Adrenal gland (tissue), 12 donors: Measurements from ENCODE around the gene SLC12A4. TPM values are rescaled to one million over a fixed set of nuclear protein-coding genes. Genes with fewer than 3 reads are reported as not detected.

Experiments
- DNase-seq, 7 donors: peaks; one replicate each; pipeline ENCODE4 v3.0.0-alpha.2; 2019 to 2020
- H3K27ac ChIP-seq, 5 donors: fragments of 200-600 bp; sonication (generic) in 4 of 5; 1 replicate in 3 of 5; 2 replicates in 2 of 5; pipeline versions ENCODE4 v1.5.1 to v1.8.0; 2016 to 2020; ENCODE audit warnings: mild to moderate bottlenecking in 1 of 5
- H3K27me3 ChIP-seq: fragments of 200-600 bp; 2 replicates; pipeline ENCODE4 v1.8.0; 2021
- H3K36me3 ChIP-seq, 2 donors: fragments of 200-600 bp; replicated peaks in 1 of 2; 1 replicate in 1 of 2; 2 replicates in 1 of 2; pipeline versions ENCODE4 v1.5.1 to v1.8.0; 2018 to 2022
- H3K4me1 ChIP-seq, 2 donors: fragments of 200-600 bp; replicated peaks in 1 of 2; 1 replicate in 1 of 2; 2 replicates in 1 of 2; pipeline versions ENCODE4 v1.5.1 to v1.8.0; 2018 to 2021
- H3K4me3 ChIP-seq, 4 donors: fragments of 200-600 bp; sonication (generic) in 3 of 4; one replicate each; pipeline ENCODE4 v1.5.1; 2016 to 2018
- H3K9me3 ChIP-seq, 3 donors: fragments of 200-600 bp; sonication (generic) in 1 of 3; replicated peaks in 1 of 3; 1 replicate in 2 of 3; 2 replicates in 1 of 3; pipeline versions ENCODE4 v1.5.1 to v1.8.0; 2016 to 2021
- CTCF ChIP-seq, 6 experiments: fragments of 450-650 bp in 4 of 6; fragments of 200-600 bp in 2 of 6; sonication (generic) in 1 of 6; IDR thresholded peaks; 1 replicate in 5 of 6; 2 replicates in 1 of 6; pipeline versions ENCODE4 v1.5.1 to v1.8.0; 2016 to 2021; ENCODE audit warnings: antibody characterized with exemption in 6 of 6, mild to moderate bottlenecking in 2 of 6, moderate library complexity in 1 of 6
- POLR2A ChIP-seq, 2 donors: fragments of 450-650 bp; IDR thresholded peaks; one replicate each; pipeline ENCODE4 v1.6.1; 2017; ENCODE audit warnings: antibody characterized with exemption in 2 of 2, mild to moderate bottlenecking in 2 of 2, moderate library complexity in 1 of 2
- WGBS, 4 donors: extraction: QIAGEN DNeasy Blood & Tissue Kit in 2 of 4; methylation state at CpG; one replicate each; pipeline versions ENCODE4 v1.1.5 to v1.1.7; 2013 to 2017; 5-methylcytosine and 5-hydroxymethylcytosine counted together
- intact Hi-C, 2 donors: fragments of 100-400 bp; cut with DNase I; formaldehyde crosslinking; loops; one replicate each; pipeline versions ENCODE4 v1.14.1 to v1.15.0; 2022 to 2023
- polyA plus RNA-seq, 3 donors: library from polyadenylated mRNA; stranded (reverse); fragments of 200-250 nt in 2 of 3; fragments of 350-450 nt in 1 of 3; fragmentation: Illumina TruSeq in 1 of 3; extraction: RNeasy Lipid Tissue Mini Kit (QIAGEN cat#74804) in 1 of 3; gene quantifications; one replicate each; pipeline ENCODE4 v1.2.3, GENCODE V29; 2013 to 2014
- total RNA-seq, 9 donors: library from RNA; depleted of rRNA in 4 of 9; stranded (reverse); fragments of >200 nt in 4 of 9; fragments of 120-200 nt in 1 of 9; fragmentation: NEBNext Ultra II Directional in 1 of 9; extraction: Animal tissue kit (Norgen Biotek cat#: 25700) in 1 of 9; gene quantifications; one replicate each; pipeline versions ENCODE4 v1.1.0 to v1.2.4, GENCODE V29; 2013 to 2023
- donor health status: healthy with polysubstance abuse.
- donor health status: Bipolar disorder and iron deficiency.
- donor health status: DM: yes; HTN: yes; CAD: no.
- donor health status: DM: no; HTN: no; CAD: no.
- donor health status: DM: no; HTN: no; CAD: no.
- donor health status: DM: yes; HTN: yes; CAD: no.

The SLC12A4 gene
- total and polyA plus RNA-seq, 12 donors, result 15.4 to 111 (median 72.7) TPM

- Histone ChIP-seq H3K27ac (no peak overlapping the region), H3K9me3 (no peaks in the 10 kb centered on the region), H3K4me3 (no peak overlapping the region), H3K27me3 (no peaks in the 10 kb centered on the region), H3K36me3 (peaks cover 0 to 16% of the 10 kb centered on the region in 2 donors), H3K4me1 (peaks cover 0 to 8% of the 10 kb centered on the region in 2 donors)
- peak; percentile 71 to 84 (median 76) for DNase-seq
- intact Hi-C loops, result loop anchor here (5.0 to 10.0 kb wide), 4 partner anchors 46 to 256 kb away; partner anchors contain the start of gene NRN1L (in 2 of the 2)
- 47 to 84% (median 50%) methylated on average over 7 to 16 of the region's 16 CpGs for WGBS, 4 donors
- no peak for TF ChIP-seq POLR2A (IDR thresholded peaks at IDR 0.05)
- peak; percentile 71 to 95 (median 88) for TF ChIP-seq CTCF (IDR thresholded peaks at IDR 0.05)
Measured at GRCh38 chr16:67928561-67929364, 39.7 kb downstream of the SLC12A4 start.

DNA sequence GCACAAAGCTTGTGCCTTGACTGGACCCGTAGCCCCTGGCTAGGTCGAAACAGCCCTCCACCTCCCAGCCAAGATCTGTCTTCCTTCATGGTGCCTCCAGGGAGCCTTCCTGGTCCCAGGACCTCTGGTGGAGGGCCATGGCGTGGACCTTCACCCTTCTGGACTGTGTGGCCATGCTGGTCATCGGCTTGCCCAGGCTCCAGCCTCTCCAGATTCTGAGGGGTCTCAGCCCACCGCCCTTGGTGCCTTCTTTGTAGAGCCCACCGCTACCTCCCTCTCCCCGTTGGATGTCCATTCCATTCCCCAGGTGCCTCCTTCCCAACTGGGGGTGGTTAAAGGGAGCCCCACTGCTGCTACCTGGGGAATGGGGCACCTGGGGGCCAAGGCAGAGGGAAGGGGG lies 40.3 kb downstream of the SLC12A4 start:
- Histone ChIP-seq H3K36me3 (peaks cover 0 to 13% of the 10 kb centered on the region in 2 donors), H3K27me3 (no peaks in the 10 kb centered on the region), H3K4me1 (peaks cover 0 to 8% of the 10 kb centered on the region in 2 donors), H3K4me3 (no peak overlapping the region), H3K27ac (no peak overlapping the region), H3K9me3 (no peaks in the 10 kb centered on the region)
- TF ChIP-seq POLR2A (IDR thresholded peaks at IDR 0.05) (no peak), CTCF (IDR thresholded peaks at IDR 0.05) (no peak)
- DNase-seq, result no peak
- WGBS, 4 donors, result 50 to 82% (median 70%) methylated on average over 2 to 7 of the region's 7 CpGs
- intact Hi-C loops, result loop anchor here (5.0 to 10.0 kb wide), 4 partner anchors 46 to 256 kb away; partner anchors contain the start of gene NRN1L (in 2 of the 2)

DNA sequence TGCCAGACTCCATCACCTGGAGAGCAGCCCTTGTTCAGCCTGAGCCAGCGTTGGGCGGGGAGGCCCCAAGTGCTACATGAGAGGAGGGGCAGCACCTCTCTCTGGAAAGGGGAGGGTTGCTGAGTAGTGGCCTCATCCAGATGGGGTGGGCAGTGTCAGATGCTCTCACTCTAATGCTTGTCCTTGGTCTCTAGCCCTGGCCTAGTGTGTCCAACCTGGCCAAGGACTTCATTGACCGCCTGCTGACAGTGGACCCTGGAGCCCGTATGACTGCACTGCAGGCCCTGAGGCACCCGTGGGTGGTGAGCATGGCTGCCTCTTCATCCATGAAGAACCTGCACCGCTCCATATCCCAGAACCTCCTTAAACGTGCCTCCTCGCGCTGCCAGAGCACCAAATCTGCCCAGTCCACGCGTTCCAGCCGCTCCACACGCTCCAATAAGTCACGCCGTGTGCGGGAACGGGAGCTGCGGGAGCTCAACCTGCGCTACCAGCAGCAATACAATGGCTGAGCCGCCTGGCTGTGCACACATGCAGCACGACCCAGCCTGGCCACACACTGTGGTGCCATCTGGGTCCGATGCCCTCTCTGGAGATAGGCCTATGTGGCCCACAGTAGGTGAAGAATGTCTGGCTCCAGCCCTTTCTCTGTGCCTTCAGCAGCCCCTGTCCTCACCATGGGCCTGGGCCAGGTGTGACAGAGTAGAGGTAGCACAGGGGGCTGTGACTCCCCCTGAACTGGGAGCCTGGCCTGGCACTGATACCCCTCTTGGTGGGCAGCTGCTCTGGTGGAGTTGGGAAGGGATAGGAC lies 41.1 kb downstream of the SLC12A4 start:
- Histone ChIP-seq H3K27ac (peak overlapping the region in 1 of 5 donors; percentile 73), H3K4me3 (no peak overlapping the region), H3K9me3 (no peaks in the 10 kb centered on the region), H3K36me3 (peaks cover 0 to 13% of the 10 kb centered on the region in 2 donors), H3K27me3 (no peaks in the 10 kb centered on the region), H3K4me1 (peaks cover 0 to 8% of the 10 kb centered on the region in 2 donors)
- 85 to 90% (median 87%) methylated on average over 15 to 22 of the region's 22 CpGs for WGBS, 4 donors
- TF ChIP-seq POLR2A (IDR thresholded peaks at IDR 0.05) (no peak), CTCF (IDR thresholded peaks at IDR 0.05) (no peak)
- DNase-seq, result peak in 1 of 7 donors; percentile 51
- intact Hi-C loops, result loop anchor here (5.0 to 10.0 kb wide), 4 partner anchors 45 to 255 kb away; partner anchors contain the start of gene NRN1L (in 2 of the 2)
